GM18505 (cell line): Measurements from ENCODE around the gene TRMT44.
"Not testable (repeated sequence)": the region's sequence is repeated elsewhere in the genome, so short reads cannot be mapped to it uniquely, and the experiment has no call there.

ENCODE experiments used
- ATAC-seq: cut with Tn5 transposase; IDR thresholded peaks from one replicate; pipeline ENCODE4 v1.9.1; 2021; ENCODE audit not compliant: unreplicated experiment
- POLR2A ChIP-seq: IDR thresholded peaks from 4 replicates; pipeline ENCODE4 v1.6.1; 2011; ENCODE audit warnings: borderline replicate concordance; ENCODE audit not compliant: insufficient read depth, insufficient read length; ENCODE audit errors: extremely low read depth

The TRMT44 gene

GRCh38 chr4:8400632-8401325 is 39.8 kb upstream of the TRMT44 start:
- TF ChIP-seq POLR2A, result no peak
- ATAC-seq, result no peak

- ATAC-seq, result no peak
- TF ChIP-seq POLR2A, result no peak
Measured at GRCh38 chr4:8401665-8402064, 38.9 kb upstream of the TRMT44 start.

- no peak for TF ChIP-seq POLR2A
- no peak for ATAC-seq
Measured at GRCh38 chr4:8402181-8402597, 38.4 kb upstream of the TRMT44 start.

- ATAC-seq, result no peak
- no peak for TF ChIP-seq POLR2A
Measured at GRCh38 chr4:8402640-8403039, 37.9 kb upstream of the TRMT44 start.

- no peak for ATAC-seq
- TF ChIP-seq POLR2A, result no peak
Measured at GRCh38 chr4:8403173-8403753, 37.3 kb upstream of the TRMT44 start.

- TF ChIP-seq POLR2A, result no peak
- ATAC-seq, result no peak
Measured at GRCh38 chr4:8403976-8404375, 36.6 kb upstream of the TRMT44 start.

GRCh38 chr4:8404791-8405515 is 35.6 kb upstream of the TRMT44 start:
- ATAC-seq, result no peak
- TF ChIP-seq POLR2A, result no peak

- no peak for TF ChIP-seq POLR2A
- no peak for ATAC-seq
Measured at GRCh38 chr4:8405516-8405875, 35.1 kb upstream of the TRMT44 start.

GRCh38 chr4:8406887-8407286 is 33.7 kb upstream of the TRMT44 start:
- not testable (repeated sequence) for ATAC-seq

- TF ChIP-seq POLR2A, result no peak
- no peak for ATAC-seq
Measured at GRCh38 chr4:8407316-8407715, 33.3 kb upstream of the TRMT44 start.

- no peak for TF ChIP-seq POLR2A
- no peak for ATAC-seq
Measured at GRCh38 chr4:8407756-8408155, 32.8 kb upstream of the TRMT44 start.

GRCh38 chr4:8409264-8410065 is 31.1 kb upstream of the TRMT44 start:
- ATAC-seq, result no peak
- no peak for TF ChIP-seq POLR2A

GRCh38 chr4:8410066-8410625 is 30.4 kb upstream of the TRMT44 start:
- no peak for TF ChIP-seq POLR2A
- ATAC-seq, result no peak
